ENCODE results near the gene RFTN2. TPM values are rescaled to one million over a fixed set of nuclear protein-coding genes. Genes with fewer than 3 reads are reported as not detected.

Gene RFTN2
- total and polyA plus RNA-seq, 10 donors: 0.52 to 13.3 (median 2.9) TPM

DNA sequence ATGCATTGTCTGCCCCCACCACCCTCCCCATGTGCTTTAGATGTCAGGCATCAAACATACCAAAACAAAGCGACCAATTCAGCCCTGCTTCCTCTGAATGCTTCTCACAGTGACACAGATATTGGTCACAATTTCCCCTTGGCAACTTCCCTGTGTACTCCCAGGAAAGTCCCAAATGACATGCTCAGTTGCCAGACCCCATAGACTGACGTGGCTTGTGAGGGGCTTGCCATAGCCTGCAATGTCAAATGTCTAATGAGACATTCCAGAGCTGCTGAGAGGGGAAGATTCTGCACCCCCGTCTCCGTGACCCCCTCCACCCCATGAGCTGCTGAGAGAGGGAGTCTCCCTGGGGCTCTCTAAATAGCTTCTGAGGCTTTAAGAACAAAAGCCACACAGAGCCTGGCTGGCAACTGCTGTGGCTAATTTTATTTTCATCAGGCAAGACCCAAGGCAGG is 47.3 kb downstream of the RFTN2 start:
- WGBS, 5 donors: 27 to 50% (median 47%) methylated on average over 4 of the region's 4 CpGs
- intact Hi-C loops (cut with DNase I; ENCODE audit: low total_unique reads): no loop called here
- peaks cover 0 to 10% (median 0%) of the 10 kb centered on the region in 8 donors for H3K9me3 ChIP-seq
- H3K27me3 ChIP-seq (replicated peaks in 1 of 7): no peaks in the 10 kb centered on the region
- no peak for DNase-seq
- H3K4me1 ChIP-seq: no peaks in the 10 kb centered on the region
- no peak overlapping the region for H3K4me3 ChIP-seq
- no peaks in the 10 kb centered on the region for H3K36me3 ChIP-seq
- peak overlapping the region in 5 of 8 donors; percentile 2 to 46 (median 33) for H3K27ac ChIP-seq
- TF ChIP-seq POLR2AphosphoS5 (IDR thresholded peaks at IDR 0.05) (no peak), POLR2A (IDR thresholded peaks at IDR 0.05) (no peak)
- TF ChIP-seq, protein P1, sequence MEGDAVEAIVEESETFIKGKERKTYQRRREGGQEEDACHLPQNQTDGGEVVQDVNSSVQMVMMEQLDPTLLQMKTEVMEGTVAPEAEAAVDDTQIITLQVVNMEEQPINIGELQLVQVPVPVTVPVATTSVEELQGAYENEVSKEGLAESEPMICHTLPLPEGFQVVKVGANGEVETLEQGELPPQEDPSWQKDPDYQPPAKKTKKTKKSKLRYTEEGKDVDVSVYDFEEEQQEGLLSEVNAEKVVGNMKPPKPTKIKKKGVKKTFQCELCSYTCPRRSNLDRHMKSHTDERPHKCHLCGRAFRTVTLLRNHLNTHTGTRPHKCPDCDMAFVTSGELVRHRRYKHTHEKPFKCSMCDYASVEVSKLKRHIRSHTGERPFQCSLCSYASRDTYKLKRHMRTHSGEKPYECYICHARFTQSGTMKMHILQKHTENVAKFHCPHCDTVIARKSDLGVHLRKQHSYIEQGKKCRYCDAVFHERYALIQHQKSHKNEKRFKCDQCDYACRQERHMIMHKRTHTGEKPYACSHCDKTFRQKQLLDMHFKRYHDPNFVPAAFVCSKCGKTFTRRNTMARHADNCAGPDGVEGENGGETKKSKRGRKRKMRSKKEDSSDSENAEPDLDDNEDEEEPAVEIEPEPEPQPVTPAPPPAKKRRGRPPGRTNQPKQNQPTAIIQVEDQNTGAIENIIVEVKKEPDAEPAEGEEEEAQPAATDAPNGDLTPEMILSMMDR (IDR thresholded peaks at IDR 0.05 in 8 of 11, conservative IDR thresholded peaks at IDR 0.05 in 3 of 11): no peak

GRCh38 chr2:197626965-197627625 is 48.3 kb downstream of the RFTN2 start:
- no peaks in the 10 kb centered on the region for H3K36me3 ChIP-seq
- intact Hi-C loops (cut with DNase I; ENCODE audit: low total_unique reads): no loop called here
- peaks cover 0 to 4% (median 0%) of the 10 kb centered on the region in 8 donors for H3K9me3 ChIP-seq
- no peak overlapping the region for H3K4me3 ChIP-seq
- no peaks in the 10 kb centered on the region for H3K4me1 ChIP-seq
- no peak for DNase-seq
- TF ChIP-seq POLR2A (IDR thresholded peaks at IDR 0.05) (no peak), POLR2AphosphoS5 (IDR thresholded peaks at IDR 0.05) (no peak)
- TF ChIP-seq, protein P1 (IDR thresholded peaks at IDR 0.05 in 8 of 11, conservative IDR thresholded peaks at IDR 0.05 in 3 of 11): no peak
- peak overlapping the region in 1 of 8 donors; percentile 28 for H3K27ac ChIP-seq
- WGBS, 5 donors: 53 to 87% (median 66%) methylated on average over 7 of the region's 7 CpGs
- H3K27me3 ChIP-seq (replicated peaks in 1 of 7): no peaks in the 10 kb centered on the region

DNA sequence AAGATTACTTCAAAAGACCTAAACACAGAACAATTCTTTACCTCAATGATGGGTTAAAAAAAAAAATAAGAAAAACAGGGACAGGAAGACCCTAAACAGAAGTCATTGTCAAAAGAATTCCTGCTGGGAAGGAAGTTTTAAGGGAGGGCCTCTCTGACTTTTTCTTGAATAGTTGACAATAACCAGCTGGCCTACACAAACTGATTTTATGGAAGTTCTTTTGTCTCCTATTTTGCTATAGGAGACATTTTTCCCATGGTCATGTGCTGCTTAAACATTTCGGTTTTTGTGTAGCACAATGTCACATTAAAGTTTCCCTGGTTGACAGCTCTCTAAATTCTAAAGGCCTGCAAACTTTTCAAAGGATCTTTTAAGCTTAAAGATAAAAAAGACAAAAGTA is 55.3 kb downstream of the RFTN2 start:
- peak overlapping the region in 2 of 8 donors; percentile 1 to 22 for H3K27ac ChIP-seq
- TF ChIP-seq POLR2AphosphoS5 (IDR thresholded peaks at IDR 0.05): no peak
- no peak for TF ChIP-seq POLR2A (IDR thresholded peaks at IDR 0.05)
- TF ChIP-seq, protein P1 (IDR thresholded peaks at IDR 0.05 in 8 of 11, conservative IDR thresholded peaks at IDR 0.05 in 3 of 11): no peak

GRCh38 chr2:197615016-197615652 is 60.3 kb downstream of the RFTN2 start:
- H3K27me3 ChIP-seq (replicated peaks in 1 of 7): no peaks in the 10 kb centered on the region
- 73 to 78% (median 76%) methylated on average over 4 of the region's 4 CpGs for WGBS, 5 donors
- H3K4me1 ChIP-seq: peaks cover 0 to 10% (median 0%) of the 10 kb centered on the region in 6 donors
- no peaks in the 10 kb centered on the region for H3K9me3 ChIP-seq
- H3K27ac ChIP-seq: no peak overlapping the region
- no peak for DNase-seq
- H3K36me3 ChIP-seq: no peaks in the 10 kb centered on the region
- no peak overlapping the region for H3K4me3 ChIP-seq
- TF ChIP-seq, protein P1 (IDR thresholded peaks at IDR 0.05 in 8 of 11, conservative IDR thresholded peaks at IDR 0.05 in 3 of 11): no peak
- no peak for TF ChIP-seq POLR2A (IDR thresholded peaks at IDR 0.05)
- TF ChIP-seq POLR2AphosphoS5 (IDR thresholded peaks at IDR 0.05): no peak
- intact Hi-C loops (cut with DNase I; ENCODE audit: low total_unique reads): no loop called here

More for the DNA sequence above, 55.3 kb downstream of the RFTN2 start:
- 49 to 81% (median 64%) methylated on average over 1 of the region's 1 CpG for WGBS, 5 donors
- Histone ChIP-seq H3K4me3 (no peak overlapping the region), H3K27me3 (replicated peaks in 1 of 7) (no peaks in the 10 kb centered on the region), H3K36me3 (no peaks in the 10 kb centered on the region), H3K4me1 (peaks cover 0 to 10% (median 0%) of the 10 kb centered on the region in 6 donors), H3K9me3 (no peaks in the 10 kb centered on the region)
- no peak for DNase-seq
- intact Hi-C loops (cut with DNase I; ENCODE audit: low total_unique reads): no loop called here
